ENCODE measurements around the gene CENPH. TPM values are rescaled to one million over a fixed set of nuclear protein-coding genes. Genes with fewer than 3 reads are reported as not detected.

The CENPH gene
- total RNA-seq, 1 donor from 2014 or later = 13.0 TPM

DNA sequence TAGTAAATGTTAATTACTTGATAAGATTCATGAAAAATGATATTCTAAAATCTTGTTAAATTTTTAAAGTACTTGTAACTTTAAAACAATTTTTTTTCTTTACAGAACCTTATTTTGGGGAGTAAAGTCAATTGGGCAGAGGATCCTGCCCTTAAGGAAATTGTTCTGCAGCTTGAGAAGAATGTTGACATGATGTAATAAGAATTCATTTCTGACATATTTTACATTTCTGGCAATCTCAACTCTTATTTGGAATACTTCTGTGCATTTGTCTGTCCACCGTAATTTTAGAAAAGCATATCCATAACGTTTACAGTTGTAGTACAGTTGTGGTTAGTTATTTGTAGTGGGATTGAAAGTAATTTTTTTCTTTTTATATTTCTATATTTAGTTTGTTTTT is 20.2 kb downstream of the CENPH start:
- Mint-ChIP-seq H3K27ac (no peak overlapping the region), H3K4me1 (no peaks in the 10 kb centered on the region), H3K9me3 (no peaks in the 10 kb centered on the region), H3K4me3 (no peak overlapping the region), H3K36me3 (ENCODE audit: low read depth) (peaks cover 1% of the 10 kb centered on the region), H3K27me3 (no peaks in the 10 kb centered on the region)
- POLR2A ChIA-PET = no interaction called here
- TF ChIP-seq, protein P1, sequence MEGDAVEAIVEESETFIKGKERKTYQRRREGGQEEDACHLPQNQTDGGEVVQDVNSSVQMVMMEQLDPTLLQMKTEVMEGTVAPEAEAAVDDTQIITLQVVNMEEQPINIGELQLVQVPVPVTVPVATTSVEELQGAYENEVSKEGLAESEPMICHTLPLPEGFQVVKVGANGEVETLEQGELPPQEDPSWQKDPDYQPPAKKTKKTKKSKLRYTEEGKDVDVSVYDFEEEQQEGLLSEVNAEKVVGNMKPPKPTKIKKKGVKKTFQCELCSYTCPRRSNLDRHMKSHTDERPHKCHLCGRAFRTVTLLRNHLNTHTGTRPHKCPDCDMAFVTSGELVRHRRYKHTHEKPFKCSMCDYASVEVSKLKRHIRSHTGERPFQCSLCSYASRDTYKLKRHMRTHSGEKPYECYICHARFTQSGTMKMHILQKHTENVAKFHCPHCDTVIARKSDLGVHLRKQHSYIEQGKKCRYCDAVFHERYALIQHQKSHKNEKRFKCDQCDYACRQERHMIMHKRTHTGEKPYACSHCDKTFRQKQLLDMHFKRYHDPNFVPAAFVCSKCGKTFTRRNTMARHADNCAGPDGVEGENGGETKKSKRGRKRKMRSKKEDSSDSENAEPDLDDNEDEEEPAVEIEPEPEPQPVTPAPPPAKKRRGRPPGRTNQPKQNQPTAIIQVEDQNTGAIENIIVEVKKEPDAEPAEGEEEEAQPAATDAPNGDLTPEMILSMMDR (IDR thresholded peaks at IDR 0.05) = no peak
- ATAC-seq (ENCODE audit: low read depth) (no peak), DNase-seq (no peak)
- CTCF ChIA-PET = no interaction called here
- intact Hi-C loops (cut with micrococcal nuclease) = no loop called here

GRCh38 chr5:69211200-69211599 is 21.8 kb downstream of the CENPH start:
- peaks cover 3% of the 10 kb centered on the region for H3K4me1 Mint-ChIP-seq
- ATAC-seq (ENCODE audit: low read depth) (no peak), DNase-seq (no peak)
- H3K9me3 Mint-ChIP-seq = no peaks in the 10 kb centered on the region
- ChIA-PET CTCF (interaction anchor here (0.9 kb wide), 1 partner anchor 166 kb away, joined by 3 read pairs; no protein-coding TSS in a partner anchor), POLR2A (no interaction called here)
- intact Hi-C loops (cut with micrococcal nuclease) = no loop called here
- TF ChIP-seq, protein P1 (IDR thresholded peaks at IDR 0.05) = no peak
- no peaks in the 10 kb centered on the region for H3K27me3 Mint-ChIP-seq
- no peak overlapping the region for H3K4me3 Mint-ChIP-seq
- no peak overlapping the region for H3K27ac Mint-ChIP-seq
- no peaks in the 10 kb centered on the region for H3K36me3 Mint-ChIP-seq (ENCODE audit: low read depth)

- H3K4me3 Mint-ChIP-seq = no peak overlapping the region
- H3K27ac Mint-ChIP-seq = no peak overlapping the region
- H3K36me3 Mint-ChIP-seq (ENCODE audit: low read depth) = no peaks in the 10 kb centered on the region
- ATAC-seq (ENCODE audit: low read depth) (no peak), DNase-seq (no peak)
- ChIA-PET CTCF (no interaction called here), POLR2A (no interaction called here)
- peaks cover 5% of the 10 kb centered on the region for H3K4me1 Mint-ChIP-seq
- H3K27me3 Mint-ChIP-seq = no peaks in the 10 kb centered on the region
- intact Hi-C loops (cut with micrococcal nuclease) = no loop called here
- TF ChIP-seq, protein P1 (IDR thresholded peaks at IDR 0.05) = no peak
- H3K9me3 Mint-ChIP-seq = no peaks in the 10 kb centered on the region
Observed at GRCh38 chr5:69212022-69212421, 22.6 kb downstream of the CENPH start.

- Mint-ChIP-seq H3K36me3 (ENCODE audit: low read depth) (peaks cover 8% of the 10 kb centered on the region), H3K27me3 (no peaks in the 10 kb centered on the region), H3K9me3 (no peaks in the 10 kb centered on the region), H3K4me1 (peaks cover 14% of the 10 kb centered on the region), H3K4me3 (no peak overlapping the region), H3K27ac (no peak overlapping the region)
- ChIA-PET POLR2A (interaction anchor here (0.6 to 0.7 kb wide), 2 partner anchors 13 to 19 kb away, joined by 3 to 4 read pairs; no protein-coding TSS in a partner anchor), CTCF (no interaction called here)
- intact Hi-C loops (cut with micrococcal nuclease) = no loop called here
- TF ChIP-seq, protein P1 (IDR thresholded peaks at IDR 0.05) = no peak
- no peak for DNase-seq
- ATAC-seq (ENCODE audit: low read depth) = no peak
Observed at GRCh38 chr5:69213513-69214215, 24.3 kb downstream of the CENPH start.

GRCh38 chr5:69217151-69217511 is 27.7 kb downstream of the CENPH start:
- Mint-ChIP-seq H3K4me1 (peaks cover 24% of the 10 kb centered on the region), H3K27ac (peak overlapping the region; percentile 98), H3K27me3 (no peaks in the 10 kb centered on the region), H3K9me3 (no peaks in the 10 kb centered on the region), H3K4me3 (peak overlapping the region; percentile 100), H3K36me3 (ENCODE audit: low read depth) (peaks cover 19% of the 10 kb centered on the region)
- intact Hi-C loops (cut with micrococcal nuclease) = loop anchor here (1.0 to 5.0 kb wide), 8 partner anchors 17 to 174 kb away; partner anchors contain the start of genes AK6, CCDC125, CDK7 and CENPH
- DNase-seq = no peak
- ChIA-PET POLR2A (interaction anchor here (1.4 to 3.0 kb wide), 3 partner anchors 18 to 123 kb away, joined by 9 to 23 read pairs (median 11); partner anchors contain the start of genes CDK7, CENPH and SLC30A5), CTCF (interaction anchor here (0.6 kb wide), 1 partner anchor 50 kb away, joined by 3 read pairs; no protein-coding TSS in a partner anchor)
- TF ChIP-seq, protein P1 (IDR thresholded peaks at IDR 0.05) = no peak
- no peak for ATAC-seq (ENCODE audit: low read depth)
